GM23338 (cell line): Measurements from ENCODE around the gene PCDHGA1. TPM values are rescaled to one million over a fixed set of nuclear protein-coding genes. Genes with fewer than 3 reads are reported as not detected.

Experiments
- ATAC-seq: fragments of 200-7000 bp; cut with Tn5 transposase; 3 replicates; pipeline ENCODE4 v1.9.1; 2020
- DNase-seq: peaks from one replicate; pipeline ENCODE4 v3.0.0-alpha.2; 2015; ENCODE audit warnings: low spot score
- H2AFZ ChIP-seq: fragments of 200-600 bp; sonication (generic); 2 replicates; pipeline ENCODE4 v1.8.0; 2016; ENCODE audit warnings: antibody characterized with exemption, mild to moderate bottlenecking, moderate library complexity
- H3F3A ChIP-seq: fragments of 200-600 bp; sonication (generic); replicated peaks from 2 replicates; pipeline ENCODE4 v1.8.0; 2017; ENCODE audit warnings: antibody characterized with exemption, mixed run types, low read depth
- H3K27ac ChIP-seq: fragments of 200-600 bp; sonication (generic); 2 replicates; pipeline ENCODE4 v1.6.1; 2016; ENCODE audit warnings: low read depth
- H3K27me3 ChIP-seq: fragments of 200-600 bp; sonication (generic); 2 replicates; pipeline ENCODE4 v1.8.0; 2016; ENCODE audit warnings: mild to moderate bottlenecking, mixed run types, moderate library complexity; ENCODE audit not compliant: insufficient read depth
- H3K36me3 ChIP-seq: fragments of 200-600 bp; sonication (generic); 2 replicates; pipeline ENCODE4 v1.8.0; 2016; ENCODE audit warnings: mild to moderate bottlenecking; ENCODE audit not compliant: insufficient read depth
- H3K4me1 ChIP-seq: fragments of 200-600 bp; sonication (generic); 2 replicates; pipeline ENCODE4 v1.8.0; 2016; ENCODE audit warnings: mild to moderate bottlenecking, moderate library complexity; ENCODE audit not compliant: insufficient read depth
- H3K4me2 ChIP-seq: fragments of 200-600 bp; sonication (generic); 2 replicates; pipeline ENCODE4 v1.7.1; 2017; ENCODE audit warnings: mixed run types
- H3K4me3 ChIP-seq: fragments of 200-600 bp; sonication (generic); 2 replicates; pipeline ENCODE4 v1.6.1; 2016; ENCODE audit warnings: mixed run types
- H3K79me2 ChIP-seq: fragments of 200-600 bp; sonication (generic); replicated peaks from 2 replicates; pipeline ENCODE4 v1.8.0; 2017; ENCODE audit warnings: mild to moderate bottlenecking; ENCODE audit not compliant: insufficient read depth
- H3K9me2 ChIP-seq: fragments of 200-600 bp; sonication (generic); 2 replicates; pipeline ENCODE4 v1.8.0; 2017; ENCODE audit not compliant: insufficient read depth
- H4K20me1 ChIP-seq: fragments of 200-600 bp; sonication (generic); replicated peaks from 2 replicates; pipeline ENCODE4 v1.8.0; 2017; ENCODE audit warnings: mild to moderate bottlenecking; ENCODE audit not compliant: insufficient read depth
- H3K27ac Mint-ChIP-seq: 2 replicates; pipeline ENCODE4 v1.8.0; 2020; ENCODE audit warnings: inconsistent platforms, mild to moderate bottlenecking, moderate library complexity, mixed read lengths
- H3K27me3 Mint-ChIP-seq: 3 replicates; pipeline ENCODE4 v1.8.0; 2022; ENCODE audit warnings: low read depth, mild to moderate bottlenecking, moderate library complexity, mixed read lengths, inconsistent platforms; ENCODE audit not compliant: insufficient read depth, poor library complexity
- H3K36me3 Mint-ChIP-seq: 3 replicates; pipeline ENCODE4 v1.8.0; 2021; ENCODE audit warnings: low read depth, mild to moderate bottlenecking, inconsistent platforms, moderate library complexity, mixed read lengths
- H3K4me1 Mint-ChIP-seq: 3 replicates; pipeline ENCODE4 v1.8.0; 2020; ENCODE audit warnings: mild to moderate bottlenecking, inconsistent platforms, mixed read lengths
- H3K4me3 Mint-ChIP-seq: 3 replicates; pipeline ENCODE4 v1.8.0; 2021; ENCODE audit warnings: moderate library complexity, mild to moderate bottlenecking, inconsistent platforms, mixed read lengths
- H3K9me3 Mint-ChIP-seq: 3 replicates; pipeline ENCODE4 v1.8.0; 2020; ENCODE audit warnings: moderate library complexity, mild to moderate bottlenecking, inconsistent platforms, mixed read lengths
- CREB1 ChIP-seq: fragments of 250-450 bp; sonication (Bioruptor Pico); IDR thresholded peaks from 2 replicates; pipeline ENCODE4 v1.5.0; 2020; ENCODE audit warnings: low read depth, mild to moderate bottlenecking, moderate library complexity
- CTCF ChIP-seq, 2 experiments: fragments of 200-600 bp in 1 of 2; sonication (generic) in 1 of 2; conservative IDR thresholded peaks; 2 replicates each; pipeline versions ENCODE4 v1.5.1 to v1.6.1; 2016 to 2017; ENCODE audit warnings: antibody characterized with exemption in 2 of 2, low read depth in 2 of 2, mild to moderate bottlenecking in 2 of 2, moderate library complexity in 1 of 2
- ETS1 ChIP-seq: IDR thresholded peaks from 2 replicates; pipeline ENCODE4 v1.6.1; 2016; ENCODE audit warnings: antibody characterized with exemption
- EZH2 ChIP-seq: fragments of 200-600 bp; sonication (generic); IDR thresholded peaks from one replicate; pipeline ENCODE4 v1.8.0; 2017; ENCODE audit warnings: antibody characterized with exemption, mild to moderate bottlenecking, low read depth; ENCODE audit not compliant: unreplicated experiment
- EZH2phosphoT487 ChIP-seq: fragments of 200-600 bp; sonication (generic); IDR thresholded peaks from one replicate; pipeline ENCODE4 v1.8.1; 2018; ENCODE audit warnings: antibody characterized with exemption; ENCODE audit not compliant: unreplicated experiment
- JUNB ChIP-seq: IDR thresholded peaks from one replicate; pipeline ENCODE4 v1.6.1; 2016; ENCODE audit warnings: antibody characterized with exemption; ENCODE audit not compliant: unreplicated experiment
- NANOG ChIP-seq: IDR thresholded peaks from 2 replicates; pipeline ENCODE4 v1.6.1; 2016; ENCODE audit warnings: antibody characterized with exemption, borderline replicate concordance
- POLR2AphosphoS5 ChIP-seq: IDR thresholded peaks from 2 replicates; pipeline ENCODE4 v1.6.1; 2016; ENCODE audit warnings: antibody characterized with exemption, low read depth
- STAT1 ChIP-seq: IDR thresholded peaks from one replicate; pipeline ENCODE4 v1.6.1; 2016; ENCODE audit warnings: antibody characterized with exemption; ENCODE audit not compliant: unreplicated experiment
- ZNF114 ChIP-seq: fragments of 250-450 bp; sonication (Bioruptor Pico); IDR thresholded peaks from 2 replicates; pipeline ENCODE4 v1.5.0; 2020; ENCODE audit warnings: mild to moderate bottlenecking, moderate library complexity
- ZNF331 ChIP-seq: fragments of 250-450 bp; sonication (Bioruptor Pico); IDR thresholded peaks from 2 replicates; pipeline ENCODE4 v1.5.0; 2020; ENCODE audit warnings: low read depth, mild to moderate bottlenecking, moderate library complexity
- ZNF462 ChIP-seq: fragments of 250-450 bp; sonication (Bioruptor Pico); IDR thresholded peaks from 2 replicates; pipeline ENCODE4 v1.5.0; 2020; ENCODE audit warnings: mild to moderate bottlenecking, moderate library complexity
- polyA plus RNA-seq: library from polyadenylated mRNA; unstranded; fragments of >200 nt; fragmentation: Nextera tagmentation; extraction: Ambion mirVana; gene quantifications from 2 replicates; pipeline ENCODE4 v1.2.1, GENCODE V29; 2016
- total RNA-seq: library from RNA; depleted of rRNA; stranded (reverse); fragments of >200 nt; shearing (Covaris generic); gene quantifications from 2 replicates; pipeline ENCODE4 v1.2.3, GENCODE V29; 2014

The PCDHGA1 gene
- total and polyA plus RNA-seq, 2 experiments from 2014 or later: 0.39 to 1.7 TPM

GRCh38 chr5:141557681-141558136, 227.4 kb downstream of the PCDHGA1 start:
- Mint-ChIP-seq H3K36me3 (peaks cover 30% of the 10 kb centered on the region), H3K4me3 (peak overlapping the region; percentile 59), H3K27ac (peak overlapping the region; percentile 98), H3K4me1 (peaks cover 35% of the 10 kb centered on the region), H3K27me3 (peaks cover 12% of the 10 kb centered on the region), H3K9me3 (no peaks in the 10 kb centered on the region)
- ATAC-seq (peak; percentile 80), DNase-seq (peak; percentile 95)
- Histone ChIP-seq H3K79me2 (no peaks in the 10 kb centered on the region), H3K27me3 (no peaks in the 10 kb centered on the region), H3K9me2 (no peaks in the 10 kb centered on the region), H3F3A (no peaks in the 10 kb centered on the region), H3K36me3 (no peaks in the 10 kb centered on the region), H3K4me3 (peak overlapping the region; percentile 34; the same call in 1 of the 2 replicates), H2AFZ (no peak overlapping the region), H3K27ac (peak overlapping the region; percentile 90), H3K4me1 (peaks cover 25% of the 10 kb centered on the region), H3K4me2 (peak overlapping the region; percentile 37), H4K20me1 (no peaks in the 10 kb centered on the region)
- TF ChIP-seq ETS1: no peak
- no peak for TF ChIP-seq EZH2
- TF ChIP-seq ZNF462 (CRISPR knock-in tag): no peak
- TF ChIP-seq ZNF331 (CRISPR knock-in tag): peak; percentile 17; the same call in 1 of the 2 replicates
- peak; percentile 90 to 98 for TF ChIP-seq CTCF (conservative IDR thresholded peaks at IDR 0.05; ENCODE audit: low read depth in 2 of 2)
- TF ChIP-seq POLR2AphosphoS5: 0 out of 2 replicates have a peak, but pooled peaks have one; percentile 25
- TF ChIP-seq ZNF114 (CRISPR knock-in tag): no peak
- no peak for TF ChIP-seq NANOG
- peak; percentile 85 for TF ChIP-seq CREB1 (CRISPR knock-in tag)
- no peak for TF ChIP-seq JUNB
- TF ChIP-seq EZH2phosphoT487: no peak
- TF ChIP-seq STAT1: no peak
